AG04450 (cell line): Measurements from ENCODE around the gene CDH4. TPM values are rescaled to one million over a fixed set of nuclear protein-coding genes. Genes with fewer than 3 reads are reported as not detected.

ENCODE experiments used
- CTCF ChIA-PET: fragments of 300-600, 350-600 bp; formaldehyde crosslinking; extraction: SDS; loops from one replicate; lab custom pipeline; 2022; ENCODE audit warnings: antibody characterized with exemption, inconsistent platforms; lab: Charles Lee
- POLR2A ChIA-PET: fragments of 350-600 bp; formaldehyde crosslinking; extraction: SDS; loops from one replicate; lab custom pipeline; 2021; ENCODE audit warnings: antibody characterized with exemption, inconsistent platforms; lab: Yijun Ruan, JAX
- DNase-seq: peaks from one replicate; pipeline ENCODE4 v3.0.0-alpha.2; 2011; ENCODE audit warnings: low read depth, low spot score
- H3K27ac ChIP-seq: one replicate; pipeline ENCODE4 v1.5.1; 2012; ENCODE audit warnings: low read depth, low read length, control low read depth
- H3K27me3 ChIP-seq: one replicate; pipeline ENCODE4 v1.6.0; 2012; ENCODE audit warnings: low read length; ENCODE audit not compliant: control insufficient read depth, insufficient read depth
- H3K4me3 ChIP-seq: 2 replicates; pipeline ENCODE4 v1.5.1; 2011; ENCODE audit warnings: mild to moderate bottlenecking, low read depth, low read length, control low read depth
- H3K9me3 ChIP-seq: 2 replicates; pipeline ENCODE4 v1.5.1; 2012; ENCODE audit warnings: low read length; ENCODE audit not compliant: control insufficient read depth, insufficient read depth
- polyA plus RNA-seq: library from polyadenylated mRNA; depleted of rRNA; stranded (reverse); fragments of >200 nt; gene quantifications from 2 replicates; pipeline ENCODE4 v1.2.3, GENCODE V29; 2011
- TF ChIP-seq, protein P1 (sequence below): IDR thresholded peaks from 2 replicates; pipeline ENCODE4 v1.5.1; 2011; ENCODE audit warnings: low read depth, low read length, control low read depth, inconsistent platforms

The CDH4 gene
- polyA plus RNA-seq, 1 experiment = 1.6 TPM

DNA sequence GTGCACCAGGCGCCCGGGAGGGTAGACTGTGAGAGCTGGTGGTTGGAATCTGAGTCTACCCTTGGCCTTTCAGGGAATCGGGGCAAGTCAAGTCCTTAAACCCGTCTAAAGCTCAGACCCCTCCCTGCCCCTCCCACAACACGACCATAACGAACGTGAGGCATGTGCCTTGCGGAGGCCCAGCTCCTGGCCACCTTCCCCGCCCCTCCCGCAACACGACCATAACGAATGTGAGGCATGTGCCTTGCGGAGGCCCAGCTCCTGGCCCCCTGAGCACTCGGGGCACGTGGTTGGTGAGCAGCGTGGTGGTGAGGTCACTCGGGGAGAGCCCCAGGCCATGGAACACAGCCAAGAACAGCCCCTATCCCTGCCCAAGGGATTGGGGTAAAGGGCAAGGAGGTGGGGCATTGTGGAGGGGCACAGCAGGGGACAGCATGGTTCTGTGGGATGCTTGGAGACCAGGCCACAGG lies 681.5 kb downstream of the CDH4 start:
- no peak for DNase-seq
- Histone ChIP-seq H3K27ac (no peak overlapping the region), H3K4me3 (no peak overlapping the region), H3K9me3 (peaks cover 6% of the 10 kb centered on the region; the same call in 1 of the 2 replicates), H3K27me3 (no peaks in the 10 kb centered on the region)
- POLR2A ChIA-PET = no interaction called here
- CTCF ChIA-PET = no interaction called here
- TF ChIP-seq, protein P1, sequence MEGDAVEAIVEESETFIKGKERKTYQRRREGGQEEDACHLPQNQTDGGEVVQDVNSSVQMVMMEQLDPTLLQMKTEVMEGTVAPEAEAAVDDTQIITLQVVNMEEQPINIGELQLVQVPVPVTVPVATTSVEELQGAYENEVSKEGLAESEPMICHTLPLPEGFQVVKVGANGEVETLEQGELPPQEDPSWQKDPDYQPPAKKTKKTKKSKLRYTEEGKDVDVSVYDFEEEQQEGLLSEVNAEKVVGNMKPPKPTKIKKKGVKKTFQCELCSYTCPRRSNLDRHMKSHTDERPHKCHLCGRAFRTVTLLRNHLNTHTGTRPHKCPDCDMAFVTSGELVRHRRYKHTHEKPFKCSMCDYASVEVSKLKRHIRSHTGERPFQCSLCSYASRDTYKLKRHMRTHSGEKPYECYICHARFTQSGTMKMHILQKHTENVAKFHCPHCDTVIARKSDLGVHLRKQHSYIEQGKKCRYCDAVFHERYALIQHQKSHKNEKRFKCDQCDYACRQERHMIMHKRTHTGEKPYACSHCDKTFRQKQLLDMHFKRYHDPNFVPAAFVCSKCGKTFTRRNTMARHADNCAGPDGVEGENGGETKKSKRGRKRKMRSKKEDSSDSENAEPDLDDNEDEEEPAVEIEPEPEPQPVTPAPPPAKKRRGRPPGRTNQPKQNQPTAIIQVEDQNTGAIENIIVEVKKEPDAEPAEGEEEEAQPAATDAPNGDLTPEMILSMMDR = no peak

DNA sequence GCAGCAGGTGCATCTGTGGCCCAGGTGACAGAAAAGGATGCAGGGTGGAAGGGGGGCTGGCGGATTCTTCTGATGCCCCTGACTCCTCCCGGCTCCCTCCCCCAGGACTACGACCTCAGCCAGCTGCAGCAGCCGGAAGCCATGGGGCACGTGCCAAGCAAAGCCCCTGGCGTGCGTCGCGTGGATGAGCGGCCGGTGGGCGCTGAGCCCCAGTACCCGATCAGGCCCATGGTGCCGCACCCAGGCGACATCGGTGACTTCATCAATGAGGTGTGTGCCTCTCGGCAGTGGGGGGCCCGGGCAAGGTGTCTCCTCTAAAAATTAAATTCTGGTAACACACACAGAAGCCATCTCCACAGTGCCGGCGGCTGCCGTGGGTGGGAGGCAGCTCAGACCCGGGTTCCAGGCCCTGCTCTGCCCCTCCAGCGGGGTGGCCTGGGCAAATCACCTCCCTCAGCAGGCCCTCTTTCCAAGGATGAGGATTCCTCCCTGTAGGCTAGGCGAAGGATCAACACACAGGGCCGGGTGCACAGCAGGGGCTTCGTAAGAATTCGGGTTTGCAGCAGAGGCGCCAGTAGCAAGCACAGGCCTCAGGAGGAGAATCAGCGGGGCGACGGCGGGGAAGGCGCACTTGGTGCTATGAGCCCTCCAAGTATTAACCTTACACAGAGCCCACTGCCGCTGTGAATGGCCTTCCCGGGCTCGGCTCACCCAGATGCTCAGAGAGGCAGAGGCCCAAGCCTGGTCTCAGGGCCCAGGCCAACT lies 682.1 kb downstream of the CDH4 start:
- Histone ChIP-seq H3K9me3 (peaks cover 6% of the 10 kb centered on the region; the same call in 1 of the 2 replicates), H3K27ac (no peak overlapping the region), H3K4me3 (no peak overlapping the region), H3K27me3 (no peaks in the 10 kb centered on the region)
- ChIA-PET CTCF (no interaction called here), POLR2A (no interaction called here)
- DNase-seq = no peak
- TF ChIP-seq, protein P1 = no peak

DNA sequence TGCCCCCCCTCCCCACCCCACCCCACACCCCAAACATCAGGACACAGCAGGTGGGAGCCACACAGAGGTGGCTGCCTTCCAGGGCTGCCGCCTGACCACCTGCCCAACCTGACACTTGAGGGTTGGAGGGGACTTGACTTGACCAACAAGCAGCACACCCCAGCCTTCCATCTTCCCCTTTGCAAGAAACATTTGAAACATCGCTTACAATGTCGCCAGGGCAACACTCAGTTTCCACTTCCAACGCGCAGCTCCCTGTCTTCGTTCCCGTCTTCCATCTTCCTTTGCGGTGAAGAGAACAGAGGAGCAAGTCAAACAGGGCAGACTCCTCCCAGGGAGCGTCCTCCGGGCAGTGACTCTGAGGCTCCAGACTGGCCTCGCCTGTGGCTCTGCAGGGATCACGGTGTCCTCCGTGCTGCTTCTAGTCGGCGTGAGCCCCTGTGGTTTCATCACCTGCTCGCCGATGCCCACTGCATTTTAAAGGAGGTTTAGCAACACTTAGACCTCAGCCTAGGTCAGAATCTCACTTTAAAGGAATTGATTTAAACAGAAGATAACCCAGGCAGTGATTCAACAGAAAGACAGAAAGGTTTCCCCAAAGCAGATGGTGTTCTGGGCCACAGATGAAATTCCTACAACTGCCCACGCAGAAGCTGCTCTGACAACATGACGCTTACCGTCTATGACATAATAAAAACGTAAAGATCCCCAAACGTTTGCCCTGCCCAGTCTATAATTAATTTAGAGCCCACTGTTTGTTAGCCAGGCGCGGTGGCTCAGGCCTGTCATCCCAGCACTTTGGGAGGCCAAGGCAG lies 682.9 kb downstream of the CDH4 start:
- Histone ChIP-seq H3K27me3 (no peaks in the 10 kb centered on the region), H3K4me3 (no peak overlapping the region), H3K27ac (no peak overlapping the region), H3K9me3 (peaks cover 1% of the 10 kb centered on the region; the same call in 1 of the 2 replicates)
- TF ChIP-seq, protein P1 = no peak
- DNase-seq = no peak
- POLR2A ChIA-PET = no interaction called here
- CTCF ChIA-PET = no interaction called here

DNA sequence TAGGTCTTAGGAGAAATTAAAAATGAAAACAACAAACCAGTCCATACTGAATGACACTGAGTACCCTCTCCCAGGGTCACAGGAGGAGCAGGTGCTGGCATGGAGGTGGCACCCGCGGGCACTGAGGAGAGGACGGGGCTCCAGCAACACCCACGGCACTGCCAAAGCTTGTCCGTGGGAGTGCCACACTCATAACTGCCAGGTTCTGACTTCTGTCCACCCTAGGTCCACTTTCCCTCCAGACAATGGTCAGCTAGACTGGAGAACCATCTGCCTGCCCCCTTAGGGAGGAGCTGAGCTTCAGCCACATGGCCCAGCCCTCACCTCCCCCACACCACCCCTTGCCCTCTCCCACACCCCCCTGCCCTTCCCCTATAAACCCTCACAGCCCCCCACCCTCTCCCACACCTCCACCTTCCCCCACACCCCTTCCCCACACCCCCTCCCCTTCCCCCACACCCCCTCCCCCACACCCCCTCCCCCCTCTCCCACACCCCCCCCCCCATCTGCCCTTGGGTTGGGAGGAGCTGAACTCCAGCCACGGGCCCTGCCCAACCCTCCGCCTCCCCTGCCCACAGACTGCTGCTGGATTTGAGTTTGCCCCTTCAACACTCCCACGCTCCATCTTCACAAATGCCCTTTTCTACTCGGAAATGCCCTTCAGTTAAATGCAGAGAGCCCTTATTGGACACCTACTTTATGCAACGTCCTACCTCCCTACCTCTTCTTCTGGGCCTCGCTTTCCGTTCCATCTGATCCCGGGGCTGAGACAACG lies 684.1 kb downstream of the CDH4 start:
- ChIA-PET CTCF (no interaction called here), POLR2A (no interaction called here)
- no peak overlapping the region for H3K27ac ChIP-seq
- no peak overlapping the region for H3K4me3 ChIP-seq
- no peaks in the 10 kb centered on the region; the same call in 1 of the 2 replicates for H3K9me3 ChIP-seq
- no peak for DNase-seq
- no peaks in the 10 kb centered on the region for H3K27me3 ChIP-seq
- TF ChIP-seq, protein P1 = no peak
